ENCODE data around the gene MRC2.

DNA sequence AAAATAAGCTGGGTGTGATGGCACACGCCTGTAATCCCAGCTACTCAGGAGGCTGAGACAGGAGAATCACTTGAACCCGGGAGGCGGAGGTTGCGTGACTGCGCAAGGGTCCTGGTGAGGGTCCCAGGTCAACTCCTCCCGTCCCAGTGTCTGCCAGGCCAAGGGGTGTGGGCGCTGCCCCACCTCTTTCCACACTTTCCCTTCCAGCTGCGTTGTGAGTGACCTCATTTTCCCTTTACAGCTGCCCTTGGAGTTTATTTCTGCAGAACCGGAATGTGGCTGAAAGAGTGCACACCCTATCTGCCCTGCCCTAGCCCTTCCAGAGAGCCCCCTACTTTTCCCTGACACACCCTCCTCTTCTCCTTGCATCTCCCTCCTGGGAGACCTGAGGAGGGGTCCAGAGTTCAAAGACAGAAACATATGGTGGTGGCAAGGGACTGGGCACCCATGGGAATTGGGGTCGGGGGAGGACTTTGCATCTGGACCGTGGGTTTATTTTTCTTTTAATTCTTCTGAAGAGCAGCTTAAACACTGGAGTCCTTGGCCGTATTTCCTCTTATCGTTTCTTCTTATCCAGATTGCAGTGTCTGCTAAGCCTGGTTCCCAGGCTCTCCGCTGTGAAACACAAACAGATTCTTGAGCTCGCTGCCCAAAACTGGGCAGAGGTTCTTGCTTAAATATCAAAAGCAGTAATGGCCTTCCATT, 20.9 kb downstream of the MRC2 start:
- TF ChIP-seq GFI1 (CRISPR knock-in tag; IDR thresholded peaks at IDR 0.05; ENCODE audit: borderline replicate concordance) (no peak), ZNF672 (CRISPR knock-in tag; IDR thresholded peaks at IDR 0.05) (no peak), POLR2A (IDR thresholded peaks at IDR 0.05; ENCODE audit: insufficient read depth in 1 of 2, low read depth in 2 of 2, low read length in 2 of 2) (no peak), ZNF121 (CRISPR knock-in tag; IDR thresholded peaks at IDR 0.05) (no peak), HIVEP1 (CRISPR knock-in tag; IDR thresholded peaks at IDR 0.05) (no peak)

Data from HepG2 (cell line).